NCI-H82 treated with DMSO at 0.1 percent for 48 hours (cell line): Measurements from ENCODE around the gene MEF2D.

Experiments
- DNase-seq: peaks from one replicate; lab custom pipeline; 2025; ENCODE audit not compliant: unreplicated experiment; lab: John Stamatoyannopoulos, UW

The MEF2D gene

GRCh38 chr1:156502391-156502893, 1.9 kb upstream of the MEF2D start:
- no peak for DNase-seq

DNA sequence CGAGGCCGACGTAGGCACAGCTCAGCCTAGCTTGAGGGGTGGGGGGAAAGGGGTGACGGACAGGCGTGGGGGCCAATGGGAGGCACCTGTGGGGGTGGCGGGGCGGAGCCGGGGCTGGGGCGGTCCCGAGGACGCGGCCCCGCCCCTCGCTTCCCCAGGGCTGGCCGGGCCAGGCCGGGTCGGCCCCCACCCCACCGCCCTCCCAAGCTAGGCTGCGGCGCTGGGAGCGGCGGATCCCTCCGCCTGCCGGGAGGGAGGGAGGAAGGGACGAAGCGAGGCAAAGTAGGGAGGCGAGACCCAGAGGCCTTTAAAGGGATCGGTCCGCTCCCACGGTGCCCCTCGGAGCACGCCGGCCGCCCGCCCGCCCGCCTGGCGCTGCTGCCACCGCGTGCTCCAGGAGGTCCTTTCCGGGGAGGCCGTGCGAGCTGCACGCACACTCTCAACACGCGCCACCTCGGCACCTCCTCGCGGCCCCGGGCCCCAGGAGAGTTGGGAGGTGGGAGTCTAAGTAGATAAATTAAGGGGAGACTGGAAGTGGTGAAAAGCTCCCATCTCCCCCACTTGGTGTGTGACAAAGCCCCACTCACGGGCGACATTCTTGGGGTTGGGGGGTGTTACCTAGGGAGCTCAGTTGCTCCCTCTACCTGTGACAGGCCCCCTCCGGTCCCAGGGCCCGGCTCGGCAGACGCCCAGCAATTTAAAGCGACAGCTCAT, 375 bp upstream of the MEF2D start:
- DNase-seq = peak; percentile 84

- peak; percentile 25 for DNase-seq
Observed at GRCh38 chr1:156499842-156500542, 583 bp downstream of the MEF2D start.

- no peak for DNase-seq
Observed at GRCh38 chr1:156499194-156499841, 1.3 kb downstream of the MEF2D start.

DNA sequence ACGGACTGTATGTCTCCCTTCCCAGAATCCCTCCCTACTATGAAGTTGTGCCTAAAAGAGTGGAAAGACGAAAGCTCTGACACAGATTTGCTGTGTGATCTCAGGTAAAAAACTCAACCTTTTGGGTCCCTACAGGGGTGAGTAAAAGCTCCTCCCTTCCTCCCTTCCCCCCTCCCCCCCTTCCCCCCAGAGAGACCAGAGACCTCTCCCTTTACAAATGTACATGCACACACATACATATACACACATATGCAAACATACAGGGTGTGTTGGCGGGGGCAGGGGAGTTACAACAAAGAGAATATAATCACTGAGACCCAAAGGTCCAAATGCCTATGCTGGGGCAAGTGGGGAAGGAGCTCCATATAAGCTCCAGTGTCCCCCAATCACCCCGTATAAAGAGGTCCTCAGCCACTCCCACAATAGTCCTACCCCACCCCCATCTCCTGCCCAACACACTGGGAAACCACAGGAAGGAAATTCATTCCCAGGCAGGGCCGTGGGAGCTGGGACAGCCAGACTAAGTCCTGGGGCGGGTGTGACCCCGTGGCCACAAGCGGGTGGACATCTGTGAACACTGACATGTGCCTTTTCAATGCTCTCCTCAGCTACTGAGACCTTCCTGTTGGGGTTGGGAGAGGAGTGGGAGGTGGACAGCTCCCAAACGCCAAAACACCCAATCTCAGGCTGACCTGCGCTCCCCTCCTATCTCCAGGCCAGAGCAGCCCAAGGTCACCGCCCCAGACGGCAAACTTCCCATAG, 2.0 kb downstream of the MEF2D start:
- DNase-seq = no peak

GRCh38 chr1:156497743-156498431, 2.7 kb downstream of the MEF2D start:
- DNase-seq = peak; percentile 53

DNA sequence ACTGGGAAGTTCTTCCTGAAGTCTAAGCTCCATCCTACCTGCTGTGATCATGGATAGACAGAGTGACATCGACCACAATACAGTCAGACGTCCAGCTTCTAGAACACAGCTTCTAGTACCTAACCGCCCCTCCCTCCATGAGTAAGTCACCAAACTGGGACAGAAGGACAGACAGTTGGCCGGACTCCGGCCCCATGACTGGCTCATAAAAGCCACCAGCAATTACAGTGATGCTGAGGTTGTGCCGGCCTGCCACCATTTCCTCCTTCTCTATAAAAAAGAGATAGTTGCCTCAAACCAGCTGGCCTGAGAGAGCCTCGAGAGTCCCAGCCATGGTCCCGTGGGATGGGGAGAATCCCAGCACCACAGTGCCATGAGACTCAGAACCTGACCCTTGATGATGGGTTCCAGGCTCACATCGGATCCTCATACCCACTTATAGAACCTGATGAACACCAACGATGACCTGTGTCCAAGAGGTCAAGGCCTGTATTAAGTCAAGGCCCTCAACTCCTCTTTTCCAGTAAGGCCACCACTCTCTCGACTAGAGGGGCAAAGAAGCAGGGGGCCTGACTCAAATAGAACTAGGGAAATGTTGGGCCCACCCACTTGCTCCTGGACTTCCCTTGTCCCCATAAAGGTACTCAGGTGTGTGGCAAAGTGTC, 3.4 kb downstream of the MEF2D start:
- no peak for DNase-seq

DNA sequence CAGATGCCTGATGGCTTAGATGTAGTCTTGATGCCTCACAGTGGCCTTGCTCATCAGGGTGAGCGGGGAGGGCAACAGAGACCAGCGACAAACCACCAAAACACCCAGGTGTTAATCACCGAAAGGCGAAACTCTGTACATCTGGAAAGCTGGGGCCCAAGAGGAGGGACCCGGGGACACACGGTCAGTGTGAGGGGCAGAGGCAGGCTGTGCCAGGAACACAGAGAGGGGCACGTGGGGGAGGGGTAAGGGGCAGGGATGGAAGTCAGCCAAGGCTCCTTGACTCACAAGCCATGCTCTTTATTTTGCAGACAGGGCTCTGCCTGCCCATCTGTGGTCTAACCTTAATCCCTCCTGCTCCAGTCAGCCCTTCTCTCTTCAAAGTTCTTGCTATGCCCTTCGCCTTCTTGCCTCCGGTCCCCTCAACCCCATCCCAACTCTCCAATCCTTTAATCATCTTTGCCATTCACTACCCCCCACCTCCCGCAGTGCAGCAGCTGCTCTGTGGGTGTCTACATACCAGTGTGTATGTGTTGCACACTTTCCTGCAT, 4.3 kb downstream of the MEF2D start:
- peak; percentile 95 for DNase-seq

GRCh38 chr1:156495401-156496140, 5.0 kb downstream of the MEF2D start:
- no peak for DNase-seq

GRCh38 chr1:156494309-156494895, 6.2 kb downstream of the MEF2D start:
- DNase-seq = no peak

DNA sequence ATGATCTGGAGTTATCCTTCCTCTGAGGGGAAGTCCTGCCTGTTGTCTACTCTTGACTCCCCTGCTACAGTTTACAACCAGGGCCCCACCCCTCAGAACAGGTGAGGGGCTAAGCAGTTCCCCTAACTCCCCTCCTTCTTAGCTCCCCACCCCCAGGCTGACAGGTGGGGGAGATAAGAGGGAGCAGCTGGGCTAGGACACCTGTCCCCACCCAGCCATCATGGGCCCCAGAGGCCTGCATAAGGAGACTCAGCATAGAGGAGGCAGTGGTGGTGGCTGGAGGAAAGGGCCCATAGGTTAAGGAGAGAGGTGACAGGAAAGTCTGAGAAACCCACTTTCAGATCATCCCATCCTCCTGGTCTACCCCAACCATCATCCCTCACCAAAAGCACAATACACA, 6.8 kb downstream of the MEF2D start:
- DNase-seq = no peak

GRCh38 chr1:156493154-156493631, 7.4 kb downstream of the MEF2D start:
- peak; percentile 92 for DNase-seq

DNA sequence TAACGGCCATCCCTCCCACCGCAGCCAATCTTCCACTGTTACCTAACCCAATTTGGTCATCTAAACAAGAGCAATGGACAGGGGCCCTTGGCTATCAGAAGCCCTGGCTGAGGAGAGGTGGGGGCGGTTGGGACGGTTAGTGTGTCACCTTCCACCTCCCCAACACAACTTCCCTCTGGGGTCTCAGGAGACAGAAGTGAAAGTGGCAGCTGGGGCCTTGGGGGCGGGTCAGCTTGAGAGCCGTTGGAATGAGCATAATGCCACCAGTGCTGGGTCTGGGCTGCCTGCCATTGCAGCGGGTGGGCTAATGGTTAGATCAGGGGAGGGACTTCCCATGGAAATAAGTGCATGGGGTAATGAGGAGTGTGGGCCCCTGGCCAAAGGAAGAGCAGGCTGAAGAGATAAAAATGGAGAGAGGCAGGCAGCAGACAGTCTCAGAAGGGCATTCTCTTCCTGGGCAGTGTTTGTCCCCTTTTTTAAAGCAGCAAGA, 7.9 kb downstream of the MEF2D start:
- no peak for DNase-seq

- no peak for DNase-seq
Observed at GRCh38 chr1:156492013-156492590, 8.5 kb downstream of the MEF2D start.

DNA sequence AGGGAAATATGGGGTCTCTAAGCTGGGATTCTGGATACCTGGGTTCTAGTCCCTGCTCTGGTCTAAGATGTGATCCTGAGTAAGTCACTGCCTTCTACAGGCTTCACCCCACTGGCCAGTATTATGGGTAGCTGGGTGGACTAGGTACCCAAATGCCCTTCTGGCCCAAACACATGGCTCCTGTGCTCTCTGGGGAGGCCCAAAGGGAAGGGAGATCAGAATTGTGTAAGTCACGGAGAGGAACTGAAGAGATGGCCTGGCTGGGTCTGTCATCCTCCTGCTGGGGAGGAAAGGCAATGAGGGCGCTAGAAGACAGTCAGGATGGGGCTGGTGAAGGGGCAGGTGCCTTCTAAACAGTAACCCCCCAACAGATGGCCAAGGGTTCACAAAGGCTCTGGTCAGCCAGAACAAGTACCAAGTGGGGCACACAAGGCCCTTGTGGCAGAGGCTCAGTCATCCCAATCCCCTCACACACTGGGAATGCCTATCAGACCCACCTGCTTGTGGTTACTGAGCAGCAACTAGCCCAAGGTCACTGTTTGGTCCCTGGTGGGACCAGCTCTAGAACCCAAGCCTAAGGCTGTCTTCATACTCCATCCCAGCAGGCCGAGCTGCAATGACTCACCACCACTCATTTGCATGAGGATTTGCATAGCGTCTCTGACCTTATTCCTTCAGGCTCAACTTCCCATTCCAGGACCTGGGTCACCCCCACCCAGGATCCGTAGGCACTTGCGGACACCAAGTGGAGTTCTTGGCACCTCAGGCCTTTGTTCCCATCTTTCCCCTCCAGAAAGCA, 9.2 kb downstream of the MEF2D start:
- no peak for DNase-seq

GRCh38 chr1:156490401-156491032, 10.1 kb downstream of the MEF2D start:
- DNase-seq = peak; percentile 62

DNA sequence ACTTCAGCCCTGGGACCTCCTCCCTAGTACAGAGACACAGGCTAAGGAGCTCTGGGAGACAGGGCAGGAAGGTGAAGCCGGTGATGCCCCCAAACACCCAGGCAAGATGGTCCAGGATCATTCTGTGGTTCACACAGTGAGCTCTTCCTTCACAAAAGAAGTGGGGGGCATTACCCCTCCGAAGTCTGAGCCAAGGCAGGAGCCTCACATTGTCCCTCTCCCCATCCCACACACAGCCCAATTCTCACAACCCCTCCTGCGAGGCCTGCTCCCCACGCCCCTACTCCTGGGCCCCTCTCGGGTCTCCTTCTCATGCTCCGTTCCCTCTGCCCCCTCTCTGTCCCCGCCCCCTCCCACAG, 10.7 kb downstream of the MEF2D start:
- no peak for DNase-seq
